CD4-positive, CD25-positive, alpha-beta regulatory T cell (primary cell): ENCODE data around the gene PIGQ. TPM values are rescaled to one million over a fixed set of nuclear protein-coding genes. Genes with fewer than 3 reads are reported as not detected.

Source experiments
- ATAC-seq, 2 donors: fragments of 150-1000 bp; cut with Tn5 transposase; one replicate each; pipeline ENCODE4 v1.10.0; 2021; ENCODE audit warnings: low read depth in 2 of 2, moderate number of reproducible peaks in 2 of 2, moderate library complexity in 1 of 2
- DNase-seq, 3 donors: peaks; one replicate each; pipeline versions ENCODE4 v3.0.0 to v3.0.0-alpha.2; 2012 to 2022; ENCODE audit warnings: mixed read lengths in 1 of 3
- H3K27ac ChIP-seq: one replicate; pipeline ENCODE4 v1.7.0; 2013; ENCODE audit warnings: mild to moderate bottlenecking, low read length; ENCODE audit not compliant: insufficient read depth, poor library complexity, severe bottlenecking
- H3K27me3 ChIP-seq: one replicate; pipeline ENCODE4 v1.7.0; 2013; ENCODE audit warnings: low read length; ENCODE audit not compliant: control insufficient read depth, insufficient read depth
- H3K36me3 ChIP-seq: one replicate; pipeline ENCODE4 v1.7.0; 2013; ENCODE audit warnings: mild to moderate bottlenecking, low read length, moderate library complexity; ENCODE audit not compliant: control insufficient read depth, insufficient read depth
- H3K4me1 ChIP-seq: 2 replicates; pipeline ENCODE4 v1.7.0; 2013; ENCODE audit warnings: mild to moderate bottlenecking, low read length; ENCODE audit not compliant: insufficient read depth, control insufficient read depth, poor library complexity, severe bottlenecking
- H3K4me3 ChIP-seq: one replicate; pipeline ENCODE4 v1.7.0; 2013; ENCODE audit warnings: low read depth, mild to moderate bottlenecking, low read length, moderate library complexity
- H3K9me3 ChIP-seq, 2 experiments: 1 replicate in 1 of 2; 2 replicates in 1 of 2; pipeline ENCODE4 v1.7.0; 2013; ENCODE audit warnings: low read length in 2 of 2, mild to moderate bottlenecking in 1 of 2, moderate library complexity in 1 of 2; ENCODE audit not compliant: control insufficient read depth in 2 of 2
- H3K27ac Mint-ChIP-seq, 3 donors: one replicate each; pipeline ENCODE4 v1.8.0; 2020 to 2022; ENCODE audit warnings: mild to moderate bottlenecking in 3 of 3, mixed read lengths in 3 of 3, moderate library complexity in 2 of 3
- H3K27me3 Mint-ChIP-seq: one replicate; pipeline ENCODE4 v1.8.0; 2022; ENCODE audit warnings: mild to moderate bottlenecking, mixed read lengths
- H3K36me3 Mint-ChIP-seq: one replicate; pipeline ENCODE4 v1.8.0; 2020; ENCODE audit warnings: mixed read lengths
- H3K4me1 Mint-ChIP-seq, 4 donors: one replicate each; pipeline ENCODE4 v1.8.0; 2020 to 2022; ENCODE audit warnings: mixed read lengths in 4 of 4, mild to moderate bottlenecking in 1 of 4
- H3K4me3 Mint-ChIP-seq, 4 donors: one replicate each; pipeline ENCODE4 v1.8.0; 2020 to 2022; ENCODE audit warnings: mild to moderate bottlenecking in 4 of 4, mixed read lengths in 4 of 4, moderate library complexity in 3 of 4
- H3K9me3 Mint-ChIP-seq, 7 donors: one replicate each; pipeline ENCODE4 v1.8.0; 2020 to 2022; ENCODE audit warnings: mixed read lengths in 7 of 7, mild to moderate bottlenecking in 3 of 7, moderate library complexity in 2 of 7
- polyA plus RNA-seq, 4 donors: library from polyadenylated mRNA; unstranded; fragments of 300-500 nt; fragmentation: Illumina TruSeq; gene quantifications; one replicate each; pipeline ENCODE4 v1.2.3, GENCODE V29; 2021
- total RNA-seq: library from RNA; stranded (reverse); gene quantifications from one replicate; pipeline ENCODE4 v1.2.3, GENCODE V29; 2022

The PIGQ gene
- total and polyA plus RNA-seq, 5 donors from 2014 or later, result 11.6 to 25.7 (median 13.1) TPM

- Mint-ChIP-seq H3K4me3 (peak overlapping the region; percentile 85 to 94 (median 93)), H3K27me3 (no peaks in the 10 kb centered on the region), H3K27ac (peak overlapping the region in 2 of 3 donors; percentile 11 to 86), H3K4me1 (peaks cover 0 to 39% (median 10%) of the 10 kb centered on the region in 4 donors), H3K36me3 (no peaks in the 10 kb centered on the region), H3K9me3 (no peaks in the 10 kb centered on the region)
- Histone ChIP-seq H3K4me3 (no peak overlapping the region), H3K36me3 (no peaks in the 10 kb centered on the region), H3K27ac (no peak overlapping the region), H3K4me1 (peaks cover 42% of the 10 kb centered on the region), H3K9me3 (no peaks in the 10 kb centered on the region), H3K27me3 (no peaks in the 10 kb centered on the region)
- ATAC-seq (no peak), DNase-seq (no peak)
Observed at GRCh38 chr16:530111-530817, 39.5 kb upstream of the PIGQ start.

DNA sequence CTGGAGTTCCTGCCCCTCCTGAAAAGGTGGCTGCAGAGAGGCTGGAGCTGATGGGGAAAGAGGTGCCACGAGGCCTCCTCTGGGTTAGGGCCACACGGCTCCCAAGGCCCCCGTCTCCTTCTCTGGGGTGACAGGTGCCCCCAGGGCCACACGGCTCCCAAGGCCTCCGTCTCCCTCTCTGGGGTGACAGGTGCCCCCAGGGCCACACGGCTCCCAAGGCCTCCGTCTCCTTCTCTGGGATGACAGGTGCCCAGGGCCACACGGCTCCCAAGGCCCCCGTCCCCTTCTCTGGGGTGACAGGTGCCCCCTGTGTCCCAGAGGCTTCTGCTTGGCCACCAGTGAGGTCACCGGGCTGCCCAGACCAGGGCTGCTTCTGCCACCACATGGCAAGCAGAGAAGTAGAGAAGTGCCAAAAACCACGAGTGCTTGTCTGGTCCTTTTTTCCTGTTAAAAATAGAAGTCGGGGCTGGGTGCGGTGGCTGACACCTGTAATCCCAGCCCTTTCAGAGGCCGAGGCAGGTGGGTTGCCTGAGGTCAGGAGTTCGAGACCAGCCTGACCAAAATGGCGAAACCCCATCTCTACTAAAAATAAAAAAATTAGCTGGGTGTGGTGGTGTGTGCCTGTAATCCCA, 38.2 kb upstream of the PIGQ start:
- DNase-seq (no peak), ATAC-seq (no peak)
- Histone ChIP-seq H3K9me3 (no peaks in the 10 kb centered on the region), H3K4me1 (peaks cover 29% of the 10 kb centered on the region), H3K27ac (no peak overlapping the region), H3K4me3 (no peak overlapping the region), H3K36me3 (no peaks in the 10 kb centered on the region), H3K27me3 (no peaks in the 10 kb centered on the region)
- Mint-ChIP-seq H3K27ac (no peak overlapping the region), H3K4me3 (peak overlapping the region in 2 of 4 donors; percentile 54 to 94), H3K9me3 (no peaks in the 10 kb centered on the region), H3K36me3 (no peaks in the 10 kb centered on the region), H3K4me1 (peaks cover 0 to 27% (median 4%) of the 10 kb centered on the region in 4 donors), H3K27me3 (no peaks in the 10 kb centered on the region)

DNA sequence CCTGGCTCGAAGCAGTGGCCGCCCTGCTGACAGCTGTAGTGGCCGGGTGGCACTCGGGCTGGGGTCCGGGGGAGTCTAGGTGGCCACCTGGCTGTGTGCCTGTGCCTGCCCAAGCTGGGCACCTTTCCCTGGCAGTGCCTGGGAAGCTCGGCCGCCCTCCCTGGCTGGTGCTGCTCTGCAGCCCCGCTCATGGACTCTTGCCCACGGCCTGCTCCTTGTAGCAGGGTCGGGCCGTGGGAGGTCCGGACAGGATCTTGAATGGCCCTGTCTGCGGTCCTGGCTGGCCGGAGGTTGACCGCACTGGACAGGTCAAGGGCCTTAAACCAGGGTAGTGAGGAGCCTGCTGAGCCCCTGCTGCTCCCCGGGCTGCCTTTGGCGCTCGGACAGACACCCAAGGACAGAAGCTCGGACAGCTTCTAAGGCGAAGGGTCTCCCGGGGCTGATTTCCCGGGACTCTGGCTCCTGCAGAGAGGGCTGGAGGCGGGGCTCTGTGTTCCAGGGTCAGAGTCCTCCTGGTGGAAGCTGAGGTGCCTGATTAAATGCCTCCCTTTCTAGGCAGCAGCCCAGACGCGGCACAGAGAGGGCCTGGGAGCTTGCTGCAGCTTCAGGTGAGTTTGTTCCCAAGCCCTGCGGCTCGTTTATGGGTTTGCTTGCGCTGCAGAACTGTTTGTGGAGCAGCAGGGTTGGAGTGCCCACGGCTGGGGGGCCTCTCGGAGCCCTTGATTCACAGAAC, 36.2 kb upstream of the PIGQ start:
- no peak for ATAC-seq

DNA sequence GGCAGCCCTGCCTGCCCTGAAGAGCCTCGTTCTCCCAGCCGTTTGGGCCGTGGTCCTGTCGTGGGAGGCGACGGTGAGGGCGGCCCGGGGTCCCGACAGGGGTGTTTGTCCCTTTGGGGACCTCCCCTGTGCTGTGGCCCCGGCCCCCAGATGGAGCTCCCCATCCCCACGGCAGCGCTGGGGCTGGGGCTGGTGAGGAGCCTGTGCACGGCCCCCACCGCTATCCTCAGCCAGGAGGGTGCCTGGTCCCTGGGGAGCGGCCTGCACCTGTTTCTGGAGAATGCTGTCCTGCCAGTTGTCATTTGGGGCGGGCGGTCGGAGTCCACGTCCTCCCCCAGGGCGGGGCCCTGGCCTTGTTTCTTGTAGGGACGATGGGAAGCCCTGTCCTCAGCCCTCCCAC, 35.6 kb upstream of the PIGQ start:
- H3K9me3 Mint-ChIP-seq, result no peaks in the 10 kb centered on the region
- H3K4me3 ChIP-seq, result no peak overlapping the region
- ATAC-seq (no peak), DNase-seq (no peak)
- no peak overlapping the region for H3K4me3 Mint-ChIP-seq
- H3K4me1 ChIP-seq, result peaks cover 15% of the 10 kb centered on the region
- peaks cover 0 to 19% (median under 1%) of the 10 kb centered on the region in 4 donors for H3K4me1 Mint-ChIP-seq
- no peak overlapping the region for H3K27ac ChIP-seq
- H3K27ac Mint-ChIP-seq, result no peak overlapping the region
- H3K27me3 ChIP-seq, result no peaks in the 10 kb centered on the region
- no peaks in the 10 kb centered on the region for H3K36me3 Mint-ChIP-seq
- no peaks in the 10 kb centered on the region for H3K36me3 ChIP-seq
- H3K27me3 Mint-ChIP-seq, result no peaks in the 10 kb centered on the region
- no peaks in the 10 kb centered on the region for H3K9me3 ChIP-seq

More for the DNA sequence above, 36.2 kb upstream of the PIGQ start:
- Mint-ChIP-seq H3K36me3 (no peaks in the 10 kb centered on the region), H3K27ac (no peak overlapping the region), H3K9me3 (no peaks in the 10 kb centered on the region), H3K4me3 (peak overlapping the region in 1 of 4 donors; percentile 7), H3K4me1 (peaks cover 0 to 23% (median 2%) of the 10 kb centered on the region in 4 donors), H3K27me3 (no peaks in the 10 kb centered on the region)
- Histone ChIP-seq H3K36me3 (no peaks in the 10 kb centered on the region), H3K4me3 (no peak overlapping the region), H3K27me3 (no peaks in the 10 kb centered on the region), H3K4me1 (peaks cover 21% of the 10 kb centered on the region), H3K27ac (no peak overlapping the region), H3K9me3 (no peaks in the 10 kb centered on the region)
- no peak for DNase-seq

GRCh38 chr16:534856-535445, 34.8 kb upstream of the PIGQ start:
- Histone ChIP-seq H3K9me3 (no peaks in the 10 kb centered on the region), H3K27me3 (no peaks in the 10 kb centered on the region), H3K36me3 (no peaks in the 10 kb centered on the region), H3K4me3 (no peak overlapping the region), H3K4me1 (peaks cover 7% of the 10 kb centered on the region), H3K27ac (no peak overlapping the region)
- Mint-ChIP-seq H3K4me3 (no peak overlapping the region), H3K9me3 (no peaks in the 10 kb centered on the region), H3K27ac (no peak overlapping the region), H3K27me3 (no peaks in the 10 kb centered on the region), H3K36me3 (no peaks in the 10 kb centered on the region), H3K4me1 (peaks cover 0 to 11% (median under 1%) of the 10 kb centered on the region in 4 donors)
- ATAC-seq (no peak), DNase-seq (no peak)

DNA sequence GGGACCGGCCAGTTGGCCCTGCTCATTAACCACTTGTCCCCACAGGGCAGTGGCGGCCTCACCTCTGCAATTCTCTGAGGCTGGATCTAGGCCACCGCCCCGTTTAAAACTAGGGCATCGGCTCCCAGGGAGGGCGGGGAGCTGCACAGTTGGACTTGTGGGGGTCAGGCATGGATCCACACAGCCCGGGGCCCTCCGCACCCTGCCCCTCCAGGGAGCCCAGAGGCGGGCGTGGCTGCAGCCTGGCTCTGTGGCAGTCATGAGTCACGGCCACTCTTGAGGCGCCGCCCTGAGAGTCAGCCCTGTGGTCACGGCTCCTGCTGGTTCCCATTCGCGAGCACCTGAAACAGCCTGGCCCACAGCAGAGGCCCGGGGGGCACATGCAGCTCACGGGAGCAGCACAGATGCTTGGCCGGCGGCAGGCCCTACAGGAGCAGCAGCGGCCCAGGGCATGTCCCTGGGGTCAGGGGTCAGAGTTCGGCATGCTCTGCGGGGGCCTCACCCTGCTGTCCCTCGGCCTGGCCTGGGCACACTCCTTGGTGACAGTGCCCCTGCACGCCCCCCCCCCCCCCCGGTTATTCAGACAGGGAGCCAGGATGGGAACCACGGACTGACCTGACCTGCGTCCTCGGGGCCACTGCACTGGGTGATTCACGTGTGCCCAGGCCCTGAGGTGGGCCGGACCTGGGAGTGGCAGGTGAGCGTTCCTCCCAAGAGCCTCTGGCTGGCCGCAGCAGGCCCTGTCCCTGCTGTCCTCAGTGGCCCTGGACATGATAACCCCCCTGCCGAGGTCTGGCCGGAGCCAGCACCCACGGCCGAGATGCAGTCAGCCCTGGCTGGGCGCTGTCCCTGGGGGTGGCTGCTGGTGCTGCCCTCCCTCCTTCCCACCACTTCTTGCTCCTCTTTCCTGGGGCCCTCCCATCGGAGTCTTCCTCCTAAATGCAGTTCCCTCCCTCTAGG, 34.0 kb upstream of the PIGQ start:
- no peak overlapping the region for H3K27ac Mint-ChIP-seq
- no peak overlapping the region for H3K4me3 Mint-ChIP-seq
- no peaks in the 10 kb centered on the region for H3K36me3 Mint-ChIP-seq
- no peaks in the 10 kb centered on the region for H3K9me3 Mint-ChIP-seq
- Histone ChIP-seq H3K9me3 (no peaks in the 10 kb centered on the region), H3K27ac (no peak overlapping the region), H3K27me3 (no peaks in the 10 kb centered on the region), H3K36me3 (no peaks in the 10 kb centered on the region), H3K4me3 (no peak overlapping the region), H3K4me1 (no peaks in the 10 kb centered on the region)
- DNase-seq (no peak), ATAC-seq (peak in 1 of 2 donors; percentile 36)
- no peaks in the 10 kb centered on the region for H3K27me3 Mint-ChIP-seq
- H3K4me1 Mint-ChIP-seq, result peaks cover 0 to 6% (median 0%) of the 10 kb centered on the region in 4 donors

DNA sequence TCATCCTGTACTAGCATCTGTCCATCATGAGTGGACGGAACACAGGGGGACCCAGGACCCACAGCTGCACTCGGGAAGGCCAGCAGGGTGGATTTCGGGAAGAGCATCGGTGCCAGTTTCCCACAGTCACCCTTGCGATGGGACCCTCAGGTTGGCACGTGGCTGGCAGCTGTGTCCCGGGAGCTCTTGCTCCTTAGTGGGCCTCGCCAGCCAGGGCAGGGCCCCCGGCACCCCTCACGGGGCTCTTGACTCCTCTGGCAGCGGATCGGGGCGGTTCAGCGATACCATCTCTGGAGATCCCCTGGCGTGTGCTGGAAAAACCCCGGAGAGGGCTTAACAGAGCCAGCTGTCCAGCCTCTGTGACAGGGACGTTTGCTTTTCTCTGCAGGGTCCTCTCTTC, 33.0 kb upstream of the PIGQ start:
- ATAC-seq (no peak), DNase-seq (no peak)
- peaks cover 0 to 4% (median 0%) of the 10 kb centered on the region in 4 donors for H3K4me1 Mint-ChIP-seq
- H3K27me3 Mint-ChIP-seq, result no peaks in the 10 kb centered on the region
- H3K27ac Mint-ChIP-seq, result no peak overlapping the region
- no peak overlapping the region for H3K4me3 Mint-ChIP-seq
- Histone ChIP-seq H3K27me3 (no peaks in the 10 kb centered on the region), H3K4me1 (no peaks in the 10 kb centered on the region), H3K27ac (no peak overlapping the region), H3K9me3 (no peaks in the 10 kb centered on the region), H3K4me3 (no peak overlapping the region), H3K36me3 (no peaks in the 10 kb centered on the region)
- H3K36me3 Mint-ChIP-seq, result no peaks in the 10 kb centered on the region
- H3K9me3 Mint-ChIP-seq, result no peaks in the 10 kb centered on the region
